GM21737 (cell line): Measurements from ENCODE around the gene IRAK2.
"Not testable (repeated sequence)": the region's sequence is repeated elsewhere in the genome, so short reads cannot be mapped to it uniquely, and the experiment has no call there.

Experiments used
- ATAC-seq: cut with Tn5 transposase; IDR thresholded peaks from one replicate; pipeline ENCODE4 v1.9.1; 2021; ENCODE audit warnings: mild to moderate bottlenecking, moderate library complexity; ENCODE audit not compliant: unreplicated experiment

IRAK2 gene

GRCh38 chr3:10164546-10165393 is at the start of gene IRAK2:
Gene IRAK2, plus strand, starts transcription at chr3:10164919. Its CDS starts 36 bp downstream, at chr3:10164955.
- peak; percentile 92 for ATAC-seq

GRCh38 chr3:10115326-10116137 is 49.2 kb upstream of the IRAK2 start, which contains the start of gene BRK1:
Gene BRK1, plus strand, starts transcription at chr3:10115675. Its CDS starts 27 bp downstream, at chr3:10115702.
- ATAC-seq: peak; percentile 94

GRCh38 chr3:10116138-10116460 is 48.6 kb upstream of the IRAK2 start:
- ATAC-seq: no peak

GRCh38 chr3:10116928-10117327 is 47.8 kb upstream of the IRAK2 start:
- no peak for ATAC-seq

- no peak for ATAC-seq
Measured at GRCh38 chr3:10119376-10119775, 45.3 kb upstream of the IRAK2 start.

- ATAC-seq: no peak
Measured at GRCh38 chr3:10121064-10121463, 43.7 kb upstream of the IRAK2 start.

GRCh38 chr3:10122724-10123123 is 42.0 kb upstream of the IRAK2 start:
- no peak for ATAC-seq

- not testable (repeated sequence) for ATAC-seq
Measured at GRCh38 chr3:10135872-10136271, 28.8 kb upstream of the IRAK2 start.

GRCh38 chr3:10136426-10137005 is 28.2 kb upstream of the IRAK2 start:
- ATAC-seq: no peak

- ATAC-seq: no peak
Measured at GRCh38 chr3:10137178-10137577, 27.5 kb upstream of the IRAK2 start.

- ATAC-seq: no peak
Measured at GRCh38 chr3:10140996-10141546, 23.6 kb upstream of the IRAK2 start.

- ATAC-seq: no peak
Measured at GRCh38 chr3:10142707-10143560, 21.8 kb upstream of the IRAK2 start.

GRCh38 chr3:10145685-10146084 is 19.0 kb upstream of the IRAK2 start:
- no peak for ATAC-seq

- no peak for ATAC-seq
Measured at GRCh38 chr3:10149226-10149625, 15.5 kb upstream of the IRAK2 start.

- ATAC-seq: no peak
Measured at GRCh38 chr3:10150987-10151386, 13.7 kb upstream of the IRAK2 start.

- no peak for ATAC-seq
Measured at GRCh38 chr3:10154335-10155122, 10.2 kb upstream of the IRAK2 start.

GRCh38 chr3:10155123-10155472 is 9.6 kb upstream of the IRAK2 start:
- ATAC-seq: no peak

- ATAC-seq: no peak
Measured at GRCh38 chr3:10155658-10156057, 9.1 kb upstream of the IRAK2 start.

GRCh38 chr3:10157031-10157430 is 7.7 kb upstream of the IRAK2 start:
- no peak for ATAC-seq

- ATAC-seq: not testable (repeated sequence)
Measured at GRCh38 chr3:10158555-10158954, 6.2 kb upstream of the IRAK2 start.
